Body of pancreas (tissue), 4 donors: Measurements from ENCODE around the gene ERC1. TPM values are rescaled to one million over a fixed set of nuclear protein-coding genes. Genes with fewer than 3 reads are reported as not detected.

ENCODE experiments used
- ATAC-seq: fragments of 150-250 bp; one replicate; pipeline ENCODE4 v1.9.1; 2016
- DNase-seq, 4 donors: peaks; one replicate each; pipeline ENCODE4 v3.0.0-alpha.2; 2019
- H3K27ac ChIP-seq, 4 donors: fragments of 200-600 bp; sonication (generic); 1 replicate in 3 of 4; 2 replicates in 1 of 4; pipeline versions ENCODE4 v1.5.1 to v1.6.1; 2016 to 2019; ENCODE audit warnings: mild to moderate bottlenecking in 1 of 4, mixed read lengths in 1 of 4, moderate library complexity in 1 of 4
- H3K27me3 ChIP-seq, 2 donors: fragments of 200-600 bp; sonication (generic); one replicate each; pipeline ENCODE4 v1.6.0; 2016; ENCODE audit warnings: mild to moderate bottlenecking in 1 of 2
- H3K36me3 ChIP-seq, 2 donors: fragments of 200-600 bp; sonication (generic); replicated peaks in 1 of 2; 2 replicates each; pipeline ENCODE4 v1.5.1; 2016; ENCODE audit warnings: low read depth in 2 of 2; ENCODE audit not compliant: insufficient read depth in 1 of 2
- H3K4me1 ChIP-seq: fragments of 200-600 bp; sonication (generic); one replicate; pipeline ENCODE4 v1.6.0; 2016
- H3K4me3 ChIP-seq, 2 donors: fragments of 200-600 bp; sonication (generic); 1 replicate in 1 of 2; 2 replicates in 1 of 2; pipeline ENCODE4 v1.5.1; 2016 to 2019
- H3K9me3 ChIP-seq, 3 donors: fragments of 200-600 bp; sonication (generic); 1 replicate in 2 of 3; 2 replicates in 1 of 3; pipeline ENCODE4 v1.5.1; 2016
- CTCF ChIP-seq, 7 experiments: fragments of 450-650 bp in 4 of 7; fragments of 200-600 bp in 3 of 7; sonication (generic) in 3 of 7; IDR thresholded peaks; one replicate each; pipeline ENCODE4 v1.5.1; 2016 to 2019; ENCODE audit warnings: antibody characterized with exemption in 7 of 7
- POLR2A ChIP-seq, 3 donors: fragments of 450-650 bp; IDR thresholded peaks; one replicate each; pipeline ENCODE4 v1.6.1; 2016; ENCODE audit warnings: antibody characterized with exemption in 3 of 3, mild to moderate bottlenecking in 2 of 3
- WGBS, 2 donors: methylation state at CpG; one replicate each; pipeline ENCODE4 v1.1.5; 2017; 5-methylcytosine and 5-hydroxymethylcytosine counted together
- intact Hi-C: fragments of 100-400 bp; cut with DNase I; formaldehyde crosslinking; loops from one replicate; pipeline ENCODE4 v1.15.1; 2023
- total RNA-seq, 2 donors: library from RNA; depleted of rRNA; stranded (reverse); fragments of >200 nt; gene quantifications; one replicate each; pipeline ENCODE4 v1.1.0, GENCODE V29; 2016

Gene ERC1
- total RNA-seq, 2 donors from 2014 or later, result 20.8 to 29.0 TPM

- Histone ChIP-seq H3K27ac (no peak overlapping the region), H3K9me3 (no peaks in the 10 kb centered on the region), H3K4me3 (no peak overlapping the region), H3K4me1 (no peaks in the 10 kb centered on the region), H3K36me3 (peaks cover 0 to 2% of the 10 kb centered on the region in 2 donors), H3K27me3 (no peaks in the 10 kb centered on the region)
- ATAC-seq, result no peak
- intact Hi-C loops, result no loop called here
- DNase-seq, result no peak
- 84 to 88% methylated on average over 10 of the region's 10 CpGs for WGBS, 2 donors
- TF ChIP-seq CTCF (IDR thresholded peaks at IDR 0.05) (no peak), POLR2A (IDR thresholded peaks at IDR 0.05) (no peak)
Observed at GRCh38 chr12:1013618-1014489, 22.8 kb downstream of the ERC1 start.

GRCh38 chr12:1019283-1019682, 28.3 kb downstream of the ERC1 start:
- ATAC-seq (no peak), DNase-seq (no peak)
- Histone ChIP-seq H3K9me3 (no peaks in the 10 kb centered on the region), H3K4me3 (no peak overlapping the region), H3K4me1 (no peaks in the 10 kb centered on the region), H3K27me3 (no peaks in the 10 kb centered on the region), H3K27ac (no peak overlapping the region), H3K36me3 (no peaks in the 10 kb centered on the region)
- TF ChIP-seq POLR2A (IDR thresholded peaks at IDR 0.05), result no peak
- TF ChIP-seq CTCF (IDR thresholded peaks at IDR 0.05), result no peak
- 77 to 82% methylated on average over 5 of the region's 5 CpGs for WGBS, 2 donors
- intact Hi-C loops, result no loop called here

- Histone ChIP-seq H3K9me3 (no peaks in the 10 kb centered on the region), H3K27ac (no peak overlapping the region), H3K4me1 (no peaks in the 10 kb centered on the region), H3K36me3 (no peaks in the 10 kb centered on the region), H3K27me3 (no peaks in the 10 kb centered on the region), H3K4me3 (no peak overlapping the region)
- no peak for DNase-seq
- 85 to 91% methylated on average over 3 of the region's 3 CpGs for WGBS, 2 donors
- ATAC-seq, result no peak
- intact Hi-C loops, result no loop called here
- no peak for TF ChIP-seq CTCF (IDR thresholded peaks at IDR 0.05)
Observed at GRCh38 chr12:1020389-1020788, 29.4 kb downstream of the ERC1 start.

- intact Hi-C loops, result no loop called here
- no peaks in the 10 kb centered on the region for H3K9me3 ChIP-seq
- no peak overlapping the region for H3K4me3 ChIP-seq
- ATAC-seq (no peak), DNase-seq (no peak)
- H3K4me1 ChIP-seq, result no peaks in the 10 kb centered on the region
- TF ChIP-seq CTCF (IDR thresholded peaks at IDR 0.05) (no peak), POLR2A (IDR thresholded peaks at IDR 0.05) (no peak)
- 91 to 93% methylated on average over 9 of the region's 9 CpGs for WGBS, 2 donors
- H3K36me3 ChIP-seq, result no peaks in the 10 kb centered on the region
- H3K27ac ChIP-seq, result no peak overlapping the region
- no peaks in the 10 kb centered on the region for H3K27me3 ChIP-seq
Observed at GRCh38 chr12:1022032-1022970, 31.3 kb downstream of the ERC1 start.
